Fibroblast of pulmonary artery (primary cell): ENCODE measurements around the gene MCM3AP.

Source experiments
- DNase-seq: peaks from one replicate; pipeline ENCODE4 v3.0.0-alpha.2; 2010; ENCODE audit warnings: low read depth
- H3K4me3 ChIP-seq: replicated peaks from 2 replicates; pipeline ENCODE4 v1.5.1; 2011; ENCODE audit warnings: low read depth, mild to moderate bottlenecking, control low read depth, low read length, moderate library complexity
- TF ChIP-seq, protein P1 (sequence below): IDR thresholded peaks from 2 replicates; pipeline ENCODE4 v1.5.1; 2011; ENCODE audit warnings: mild to moderate bottlenecking, control low read depth, low read length, inconsistent platforms; ENCODE audit errors: missing control alignments

The MCM3AP gene

DNA sequence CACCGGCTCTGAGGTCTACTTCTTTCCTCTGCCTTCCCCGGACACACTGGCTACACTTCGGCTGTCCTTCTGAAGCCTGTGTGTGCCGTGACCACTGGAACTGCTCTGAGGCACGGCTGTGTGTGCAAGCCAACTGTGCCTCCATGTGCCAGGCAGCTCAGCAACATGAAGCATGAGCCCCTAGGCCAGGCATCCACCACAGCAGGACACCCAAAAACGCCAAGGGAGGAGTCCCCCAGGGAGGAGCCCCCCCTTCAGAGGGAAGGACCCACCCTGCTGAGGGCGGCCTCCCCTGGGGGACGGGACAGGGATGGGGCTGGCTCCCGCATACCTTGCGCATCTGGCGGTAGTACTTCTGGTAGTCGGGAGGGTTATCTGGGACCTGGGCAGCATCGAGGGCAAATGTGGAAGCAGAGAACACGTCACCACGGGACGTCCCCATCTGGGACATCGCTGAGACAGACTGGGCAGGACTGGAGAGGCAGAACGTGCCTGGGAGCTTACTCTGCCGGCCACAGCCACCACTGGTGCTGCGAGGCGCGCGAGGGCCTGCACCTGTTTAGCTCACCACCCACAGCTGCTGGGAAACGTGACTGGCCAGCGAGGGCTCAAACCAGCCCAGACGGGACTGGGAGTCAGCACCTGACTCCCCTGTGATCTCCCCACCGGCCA, 77.4 kb downstream of the MCM3AP start:
- H3K4me3 ChIP-seq = no peak overlapping the region
- no peak for DNase-seq
- TF ChIP-seq, protein P1, sequence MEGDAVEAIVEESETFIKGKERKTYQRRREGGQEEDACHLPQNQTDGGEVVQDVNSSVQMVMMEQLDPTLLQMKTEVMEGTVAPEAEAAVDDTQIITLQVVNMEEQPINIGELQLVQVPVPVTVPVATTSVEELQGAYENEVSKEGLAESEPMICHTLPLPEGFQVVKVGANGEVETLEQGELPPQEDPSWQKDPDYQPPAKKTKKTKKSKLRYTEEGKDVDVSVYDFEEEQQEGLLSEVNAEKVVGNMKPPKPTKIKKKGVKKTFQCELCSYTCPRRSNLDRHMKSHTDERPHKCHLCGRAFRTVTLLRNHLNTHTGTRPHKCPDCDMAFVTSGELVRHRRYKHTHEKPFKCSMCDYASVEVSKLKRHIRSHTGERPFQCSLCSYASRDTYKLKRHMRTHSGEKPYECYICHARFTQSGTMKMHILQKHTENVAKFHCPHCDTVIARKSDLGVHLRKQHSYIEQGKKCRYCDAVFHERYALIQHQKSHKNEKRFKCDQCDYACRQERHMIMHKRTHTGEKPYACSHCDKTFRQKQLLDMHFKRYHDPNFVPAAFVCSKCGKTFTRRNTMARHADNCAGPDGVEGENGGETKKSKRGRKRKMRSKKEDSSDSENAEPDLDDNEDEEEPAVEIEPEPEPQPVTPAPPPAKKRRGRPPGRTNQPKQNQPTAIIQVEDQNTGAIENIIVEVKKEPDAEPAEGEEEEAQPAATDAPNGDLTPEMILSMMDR = no peak

DNA sequence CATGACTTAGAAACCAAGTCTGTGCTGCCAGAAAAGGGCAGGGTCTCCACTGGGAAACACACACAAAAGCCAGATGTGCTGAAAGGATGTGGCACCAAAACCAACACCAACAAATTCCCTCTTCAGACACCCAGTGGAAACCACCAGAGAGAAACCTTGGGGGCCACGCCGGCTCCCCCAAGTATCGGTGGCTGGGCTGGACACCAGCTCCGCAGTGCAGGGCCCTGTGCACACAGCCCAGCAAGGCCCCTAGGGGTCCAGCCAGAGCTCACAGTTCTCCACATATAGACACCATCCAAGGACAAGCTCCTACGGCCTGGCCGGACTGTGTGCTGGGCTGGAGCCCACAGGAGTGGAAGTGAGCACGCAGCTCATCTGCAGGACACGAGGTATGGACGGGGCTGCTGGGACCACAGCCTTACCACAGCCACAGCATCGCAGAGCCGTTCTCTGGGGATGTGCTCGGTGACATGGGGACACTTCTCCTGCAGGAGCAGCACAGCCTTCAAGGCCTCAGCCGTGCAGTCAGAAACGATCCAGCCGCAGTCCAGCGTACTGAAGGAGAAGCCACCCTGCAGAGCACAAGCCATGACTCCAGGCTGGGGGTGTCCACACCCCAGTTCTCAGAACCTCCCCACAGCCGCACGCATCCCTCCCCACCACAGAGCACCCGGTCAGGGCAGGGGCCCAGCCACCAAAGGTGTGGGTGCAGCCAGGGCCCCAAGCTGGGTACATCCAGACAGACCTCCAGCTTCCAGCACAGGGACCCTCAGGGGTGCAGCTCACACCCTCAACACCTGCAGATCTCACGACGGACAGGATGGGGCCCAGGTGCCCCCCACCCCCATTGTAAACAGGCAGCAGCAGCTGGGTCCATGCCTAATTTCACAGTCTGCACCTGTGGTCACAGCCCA, 78.1 kb downstream of the MCM3AP start:
- TF ChIP-seq, protein P1 = no peak
- H3K4me3 ChIP-seq = no peak overlapping the region
- no peak for DNase-seq

DNA sequence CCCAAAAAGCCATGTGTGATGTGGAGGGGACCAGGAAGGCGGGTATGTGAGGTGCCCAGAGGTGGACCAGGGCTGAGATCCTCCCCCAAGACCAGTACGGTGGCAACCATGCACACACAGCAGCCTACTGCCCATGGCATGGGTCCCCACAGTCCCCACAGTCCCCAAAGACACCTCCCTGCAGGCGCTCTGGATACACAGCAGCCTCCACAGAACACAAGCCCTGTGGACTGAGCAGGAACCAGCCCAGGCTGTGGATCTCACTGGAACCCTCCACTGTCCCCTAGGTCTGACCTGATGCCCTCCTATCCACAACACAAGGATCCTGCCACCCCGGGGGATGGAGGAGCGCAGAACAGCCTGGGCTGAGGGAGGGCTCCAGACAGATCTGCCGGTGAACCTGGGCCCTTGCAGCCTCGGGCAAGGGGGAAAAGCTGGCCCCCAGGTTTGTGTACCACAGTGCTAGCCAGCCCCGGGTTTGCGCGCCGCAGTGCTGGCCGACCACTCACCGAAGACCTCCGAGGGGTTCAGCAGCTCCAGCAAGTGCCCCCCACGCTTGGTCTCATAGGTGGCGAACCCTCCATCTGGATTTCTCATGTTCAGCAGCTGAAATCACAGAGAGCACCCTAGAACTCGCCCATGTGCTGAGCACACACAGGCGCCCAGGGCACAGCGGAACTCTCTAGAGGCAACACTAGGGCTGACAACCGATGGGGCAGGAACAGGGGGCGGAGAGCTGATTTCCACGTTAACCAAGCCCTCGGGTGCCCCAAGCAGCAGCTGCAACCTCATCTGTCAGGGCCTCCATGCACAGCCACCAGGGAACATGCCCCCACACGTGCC, 79.0 kb downstream of the MCM3AP start:
- no peak for DNase-seq
- TF ChIP-seq, protein P1 = no peak
- H3K4me3 ChIP-seq = no peak overlapping the region

- H3K4me3 ChIP-seq = no peak overlapping the region
- DNase-seq = no peak
- TF ChIP-seq, protein P1 = no peak
Measured at GRCh38 chr21:46205766-46206162, 79.6 kb downstream of the MCM3AP start.

DNA sequence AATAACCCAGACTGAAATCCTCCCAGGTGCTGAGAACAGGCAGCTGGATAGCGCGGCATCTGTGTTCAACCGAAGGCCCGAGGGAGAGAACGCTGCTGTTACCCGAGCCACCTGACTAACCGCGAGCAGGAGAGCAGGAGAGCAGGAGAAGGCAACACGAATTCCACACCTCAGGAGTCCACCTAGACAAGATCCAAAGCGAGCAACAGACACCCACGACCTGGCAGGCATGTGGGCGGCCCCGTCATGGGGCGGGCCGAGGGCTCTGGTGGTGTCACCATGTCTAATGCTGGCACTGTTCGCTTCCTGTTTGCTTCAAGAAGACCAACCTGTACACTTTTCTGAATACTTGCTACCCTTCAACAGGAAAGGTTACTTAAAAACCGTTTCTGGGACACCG, 80.2 kb downstream of the MCM3AP start:
- TF ChIP-seq, protein P1 = no peak
- DNase-seq = no peak
- no peak overlapping the region for H3K4me3 ChIP-seq

GRCh38 chr21:46203203-46203600, 82.2 kb downstream of the MCM3AP start:
- H3K4me3 ChIP-seq = no peak overlapping the region
- DNase-seq = no peak
- TF ChIP-seq, protein P1 = no peak
